ENCODE measurements around the gene MYADML2. TPM values are rescaled to one million over a fixed set of nuclear protein-coding genes. Genes with fewer than 3 reads are reported as not detected.

MYADML2 gene
- total RNA-seq, 1 experiment from 2014 or later, result 0.22 TPM

- Histone ChIP-seq H3K79me1 (ENCODE audit: insufficient read depth, low read depth, low read length, poor library complexity, severe bottlenecking) (peaks cover 1% of the 10 kb centered on the region), H3K4me1 (ENCODE audit: insufficient read depth, low read length) (no peaks in the 10 kb centered on the region; the same call in 1 of the 2 replicates), H3K23ac (ENCODE audit: insufficient read length, low read depth, low read length) (no peak overlapping the region), H3T11ph (ENCODE audit: low read length) (no peak overlapping the region), H3K4ac (ENCODE audit: low read depth, low read length) (no peak overlapping the region), H2BK120ac (ENCODE audit: low read depth, low read length, poor library complexity, severe bottlenecking) (no peak overlapping the region), H3K79me2 (ENCODE audit: insufficient read depth, low read length) (peaks cover 2% of the 10 kb centered on the region; the same call in 1 of the 2 replicates), H3K9ac (ENCODE audit: extremely low read depth, insufficient read length, low read length) (no peak overlapping the region), H3K18ac (ENCODE audit: insufficient read length, low read depth, low read length) (no peak overlapping the region), H3K27me3 (ENCODE audit: insufficient read depth, low read length) (no peaks in the 10 kb centered on the region), H4K8ac (replicated peaks; ENCODE audit: insufficient read length, low read depth, low read length) (no peak overlapping the region), H3K14ac (ENCODE audit: insufficient read depth, low read length) (no peak overlapping the region), H2BK15ac (ENCODE audit: low read depth, low read length) (no peak overlapping the region), H3K4me2 (ENCODE audit: insufficient read depth, insufficient read length, low read length) (no peak overlapping the region), H3K23me2 (ENCODE audit: insufficient read length, low read depth, low read length, poor library complexity, severe bottlenecking) (peaks cover 4% of the 10 kb centered on the region), H2BK12ac (ENCODE audit: insufficient read length, low read depth, low read length) (no peak overlapping the region), H3K9me3 (ENCODE audit: control insufficient read depth, low read depth, low read length) (no peaks in the 10 kb centered on the region), H2AFZ (ENCODE audit: low read length) (no peak overlapping the region), H3K56ac (ENCODE audit: insufficient read length, low read depth, low read length) (no peak overlapping the region), H4K20me1 (ENCODE audit: control insufficient read depth, insufficient read depth, insufficient read length) (no peaks in the 10 kb centered on the region), H2BK5ac (ENCODE audit: insufficient read length, low read length) (no peak overlapping the region), H4K91ac (ENCODE audit: insufficient read length, low read depth, low read length) (no peak overlapping the region), H3K27ac (ENCODE audit: insufficient read length, low read depth, low read length) (no peak overlapping the region), H2BK20ac (ENCODE audit: low read depth, low read length, poor library complexity, severe bottlenecking) (no peak overlapping the region), H4K5ac (ENCODE audit: insufficient read length, low read depth, low read length) (no peak overlapping the region), H2AK5ac (ENCODE audit: insufficient read length, low read length) (no peak overlapping the region)
- H3K4me3 Mint-ChIP-seq, result no peak overlapping the region
- H3K36me3 Mint-ChIP-seq (ENCODE audit: insufficient read depth in 1 of 3, low read depth in 3 of 3), result peaks cover 0 to 5% (median 2%) of the 10 kb centered on the region in 3 experiments; a peak in 4 of 7 replicates
- H3K27me3 Mint-ChIP-seq (ENCODE audit: low read depth), result peaks cover 70% of the 10 kb centered on the region
- no CpG with 5 or more reads among the region's 56 CpGs for WGBS (ENCODE audit: extremely low coverage, insufficient read length, low lambda C conversion rate)
- no peak for DNase-seq
- H3K4me1 Mint-ChIP-seq, result peaks cover 9 to 28% of the 10 kb centered on the region in 2 experiments
- TF ChIP-seq, protein P1, sequence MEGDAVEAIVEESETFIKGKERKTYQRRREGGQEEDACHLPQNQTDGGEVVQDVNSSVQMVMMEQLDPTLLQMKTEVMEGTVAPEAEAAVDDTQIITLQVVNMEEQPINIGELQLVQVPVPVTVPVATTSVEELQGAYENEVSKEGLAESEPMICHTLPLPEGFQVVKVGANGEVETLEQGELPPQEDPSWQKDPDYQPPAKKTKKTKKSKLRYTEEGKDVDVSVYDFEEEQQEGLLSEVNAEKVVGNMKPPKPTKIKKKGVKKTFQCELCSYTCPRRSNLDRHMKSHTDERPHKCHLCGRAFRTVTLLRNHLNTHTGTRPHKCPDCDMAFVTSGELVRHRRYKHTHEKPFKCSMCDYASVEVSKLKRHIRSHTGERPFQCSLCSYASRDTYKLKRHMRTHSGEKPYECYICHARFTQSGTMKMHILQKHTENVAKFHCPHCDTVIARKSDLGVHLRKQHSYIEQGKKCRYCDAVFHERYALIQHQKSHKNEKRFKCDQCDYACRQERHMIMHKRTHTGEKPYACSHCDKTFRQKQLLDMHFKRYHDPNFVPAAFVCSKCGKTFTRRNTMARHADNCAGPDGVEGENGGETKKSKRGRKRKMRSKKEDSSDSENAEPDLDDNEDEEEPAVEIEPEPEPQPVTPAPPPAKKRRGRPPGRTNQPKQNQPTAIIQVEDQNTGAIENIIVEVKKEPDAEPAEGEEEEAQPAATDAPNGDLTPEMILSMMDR (conservative IDR thresholded peaks at IDR 0.05), result no peak
- H3K9me3 Mint-ChIP-seq, result no peaks in the 10 kb centered on the region
- H3K27ac Mint-ChIP-seq, result no peak overlapping the region
Observed at GRCh38 chr17:81940538-81941483, 6.2 kb downstream of the MYADML2 start.

Measured in H9 (cell line).